ENCODE measurements around the gene SINHCAF.

The SINHCAF gene

DNA sequence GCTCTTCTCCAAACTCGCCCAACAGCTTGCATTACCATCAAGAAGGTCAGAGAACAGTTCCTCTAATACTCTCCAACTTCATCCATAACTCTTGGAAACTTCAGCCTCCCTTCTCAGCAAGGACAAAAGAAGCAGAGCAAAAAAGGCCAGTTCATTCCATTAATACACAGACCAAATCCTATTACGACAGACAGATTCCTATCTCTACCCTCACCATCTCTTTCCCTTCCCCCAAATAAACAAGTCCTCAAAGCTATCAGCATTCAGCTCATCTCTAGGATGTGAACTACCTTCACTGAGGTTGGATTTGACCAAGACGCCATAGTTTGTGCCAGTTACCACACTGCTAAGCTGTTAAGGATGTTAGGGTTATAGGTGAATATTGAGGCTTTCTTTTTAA, 25.2 kb downstream of the SINHCAF start:
- peaks cover 37% of the 10 kb centered on the region for H3K4me1 Mint-ChIP-seq
- H3K36me3 Mint-ChIP-seq (ENCODE audit: low read depth), result peaks cover 99% of the 10 kb centered on the region
- TF ChIP-seq, protein P1, sequence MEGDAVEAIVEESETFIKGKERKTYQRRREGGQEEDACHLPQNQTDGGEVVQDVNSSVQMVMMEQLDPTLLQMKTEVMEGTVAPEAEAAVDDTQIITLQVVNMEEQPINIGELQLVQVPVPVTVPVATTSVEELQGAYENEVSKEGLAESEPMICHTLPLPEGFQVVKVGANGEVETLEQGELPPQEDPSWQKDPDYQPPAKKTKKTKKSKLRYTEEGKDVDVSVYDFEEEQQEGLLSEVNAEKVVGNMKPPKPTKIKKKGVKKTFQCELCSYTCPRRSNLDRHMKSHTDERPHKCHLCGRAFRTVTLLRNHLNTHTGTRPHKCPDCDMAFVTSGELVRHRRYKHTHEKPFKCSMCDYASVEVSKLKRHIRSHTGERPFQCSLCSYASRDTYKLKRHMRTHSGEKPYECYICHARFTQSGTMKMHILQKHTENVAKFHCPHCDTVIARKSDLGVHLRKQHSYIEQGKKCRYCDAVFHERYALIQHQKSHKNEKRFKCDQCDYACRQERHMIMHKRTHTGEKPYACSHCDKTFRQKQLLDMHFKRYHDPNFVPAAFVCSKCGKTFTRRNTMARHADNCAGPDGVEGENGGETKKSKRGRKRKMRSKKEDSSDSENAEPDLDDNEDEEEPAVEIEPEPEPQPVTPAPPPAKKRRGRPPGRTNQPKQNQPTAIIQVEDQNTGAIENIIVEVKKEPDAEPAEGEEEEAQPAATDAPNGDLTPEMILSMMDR (IDR thresholded peaks at IDR 0.05), result no peak
- no peak overlapping the region for H3K4me3 Mint-ChIP-seq
- peaks cover 10% of the 10 kb centered on the region for H3K9me3 Mint-ChIP-seq
- H3K27me3 Mint-ChIP-seq (ENCODE audit: low read depth, poor library complexity), result no peaks in the 10 kb centered on the region
- no peak for DNase-seq
- peak overlapping the region; percentile 11 for H3K27ac Mint-ChIP-seq

DNA sequence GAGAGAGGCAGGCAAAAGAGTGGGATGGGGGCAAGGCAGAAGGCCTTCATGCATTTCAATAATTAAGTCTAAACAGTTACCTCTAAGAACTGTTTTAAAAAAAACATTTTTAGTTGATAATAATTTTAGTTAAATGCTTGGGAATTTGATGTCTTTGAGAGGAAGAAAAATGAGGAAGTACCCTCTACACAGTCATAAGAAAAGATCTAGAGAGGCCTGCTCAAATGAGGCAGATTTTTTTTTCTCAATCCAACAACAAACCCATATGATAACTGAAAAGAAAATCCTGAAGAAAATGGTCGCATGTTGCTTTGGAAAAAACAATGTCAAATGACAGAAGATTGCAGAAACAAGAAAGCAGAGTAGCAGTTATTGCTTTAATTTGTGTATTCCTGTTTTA, 25.6 kb downstream of the SINHCAF start:
- TF ChIP-seq, protein P1 (IDR thresholded peaks at IDR 0.05), result no peak
- H3K4me1 Mint-ChIP-seq, result peaks cover 36% of the 10 kb centered on the region
- no peaks in the 10 kb centered on the region for H3K27me3 Mint-ChIP-seq (ENCODE audit: low read depth, poor library complexity)
- H3K27ac Mint-ChIP-seq, result no peak overlapping the region
- no peak for DNase-seq
- H3K9me3 Mint-ChIP-seq, result peaks cover 10% of the 10 kb centered on the region
- H3K4me3 Mint-ChIP-seq, result no peak overlapping the region
- H3K36me3 Mint-ChIP-seq (ENCODE audit: low read depth), result peaks cover 100% of the 10 kb centered on the region

DNA sequence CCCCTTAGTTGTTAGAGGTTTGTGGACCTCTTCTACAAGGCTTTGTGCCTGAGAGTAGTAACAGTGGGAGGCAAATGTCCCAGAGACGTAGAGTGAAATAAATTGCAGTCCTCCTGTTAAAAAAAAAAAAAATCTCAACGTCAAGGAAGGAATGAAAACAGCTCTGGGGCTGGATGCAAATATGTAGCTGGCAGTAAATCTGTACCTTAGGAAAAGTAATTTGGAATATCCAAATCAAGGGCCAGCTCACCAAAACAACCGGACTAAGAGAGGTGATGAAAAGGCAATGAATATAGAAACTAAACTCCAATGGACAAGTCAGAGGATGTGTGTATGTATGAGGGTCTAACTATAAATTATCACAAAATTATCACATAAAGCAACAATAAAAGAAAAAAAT, 27.0 kb downstream of the SINHCAF start:
- H3K4me3 Mint-ChIP-seq, result no peak overlapping the region
- DNase-seq, result no peak
- TF ChIP-seq, protein P1 (IDR thresholded peaks at IDR 0.05), result no peak
- H3K27me3 Mint-ChIP-seq (ENCODE audit: low read depth, poor library complexity), result no peaks in the 10 kb centered on the region
- peak overlapping the region; percentile 85 for H3K27ac Mint-ChIP-seq
- peaks cover 28% of the 10 kb centered on the region for H3K4me1 Mint-ChIP-seq
- peaks cover 10% of the 10 kb centered on the region for H3K9me3 Mint-ChIP-seq
- H3K36me3 Mint-ChIP-seq (ENCODE audit: low read depth), result peaks cover 100% of the 10 kb centered on the region

DNA sequence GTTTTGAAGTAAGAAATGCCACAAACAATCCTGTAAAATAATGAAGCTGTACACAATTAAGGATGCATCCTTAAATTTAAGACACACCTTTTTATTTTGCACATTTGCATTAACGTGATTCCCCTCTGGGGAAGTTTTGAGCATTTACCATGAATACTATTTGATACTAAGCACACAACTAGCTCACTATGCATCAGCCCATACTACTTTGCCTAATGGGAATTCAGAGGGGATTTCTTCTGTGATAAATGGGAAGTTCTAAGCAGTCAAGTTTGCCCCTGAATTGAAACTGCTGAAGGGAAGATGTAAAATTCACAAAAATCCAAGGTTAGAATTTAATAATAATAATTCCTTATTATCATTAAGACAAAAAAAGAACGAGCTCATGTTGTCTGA, 27.4 kb downstream of the SINHCAF start:
- no peak for DNase-seq
- no peak overlapping the region for H3K27ac Mint-ChIP-seq
- TF ChIP-seq, protein P1 (IDR thresholded peaks at IDR 0.05), result no peak
- H3K36me3 Mint-ChIP-seq (ENCODE audit: low read depth), result peaks cover 100% of the 10 kb centered on the region
- H3K4me1 Mint-ChIP-seq, result peaks cover 26% of the 10 kb centered on the region
- H3K9me3 Mint-ChIP-seq, result peaks cover 10% of the 10 kb centered on the region
- H3K27me3 Mint-ChIP-seq (ENCODE audit: low read depth, poor library complexity), result no peaks in the 10 kb centered on the region
- H3K4me3 Mint-ChIP-seq, result no peak overlapping the region

DNA sequence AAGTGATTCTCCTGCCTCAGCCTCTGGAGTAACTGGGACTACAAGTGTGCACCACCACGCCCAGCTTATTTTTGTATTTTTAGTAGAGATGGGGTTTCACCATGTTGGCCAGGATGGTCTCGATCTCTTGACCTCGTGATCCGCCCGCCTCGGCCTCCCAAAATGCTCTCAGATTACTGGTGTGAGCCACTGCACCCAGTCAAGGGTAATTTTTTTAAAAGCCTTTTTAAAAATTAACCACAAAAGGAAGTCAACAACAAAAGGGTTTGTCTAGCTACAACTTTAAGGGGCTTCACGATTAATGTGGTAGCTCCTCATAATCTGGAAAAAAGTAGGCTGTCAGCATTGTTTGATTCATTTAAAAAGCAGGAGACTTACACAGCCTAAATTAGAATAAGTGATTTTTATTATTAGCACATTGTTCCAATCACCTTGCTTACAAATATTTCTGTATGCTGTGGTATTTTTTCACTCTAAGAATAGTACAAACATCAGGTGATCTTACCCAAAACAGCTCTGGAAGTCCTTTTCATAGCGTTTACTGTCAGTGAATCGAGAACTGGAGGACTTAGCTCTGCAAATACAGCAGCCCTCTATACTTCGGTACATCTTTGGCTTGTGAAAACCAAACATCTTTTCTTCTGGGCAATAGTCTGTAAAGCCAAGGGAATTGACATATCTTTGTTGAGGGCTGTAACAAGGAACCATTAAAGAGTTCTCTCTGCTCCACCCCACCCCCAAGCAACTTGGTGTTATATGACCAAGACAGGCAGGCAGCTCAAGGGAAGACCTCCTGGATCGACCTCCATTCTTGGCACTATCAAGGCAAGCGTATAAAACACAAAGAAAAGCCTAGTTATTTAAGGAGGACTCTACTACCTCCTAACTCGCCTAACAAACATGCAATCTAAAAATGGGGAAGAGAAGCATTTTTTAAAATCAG, 28.1 kb downstream of the SINHCAF start:
- peak overlapping the region; percentile 85 for H3K27ac Mint-ChIP-seq
- DNase-seq, result no peak
- H3K4me3 Mint-ChIP-seq, result no peak overlapping the region
- TF ChIP-seq, protein P1 (IDR thresholded peaks at IDR 0.05), result no peak
- peaks cover 10% of the 10 kb centered on the region for H3K9me3 Mint-ChIP-seq
- H3K27me3 Mint-ChIP-seq (ENCODE audit: low read depth, poor library complexity), result no peaks in the 10 kb centered on the region
- H3K4me1 Mint-ChIP-seq, result peaks cover 19% of the 10 kb centered on the region
- H3K36me3 Mint-ChIP-seq (ENCODE audit: low read depth), result peaks cover 100% of the 10 kb centered on the region

DNA sequence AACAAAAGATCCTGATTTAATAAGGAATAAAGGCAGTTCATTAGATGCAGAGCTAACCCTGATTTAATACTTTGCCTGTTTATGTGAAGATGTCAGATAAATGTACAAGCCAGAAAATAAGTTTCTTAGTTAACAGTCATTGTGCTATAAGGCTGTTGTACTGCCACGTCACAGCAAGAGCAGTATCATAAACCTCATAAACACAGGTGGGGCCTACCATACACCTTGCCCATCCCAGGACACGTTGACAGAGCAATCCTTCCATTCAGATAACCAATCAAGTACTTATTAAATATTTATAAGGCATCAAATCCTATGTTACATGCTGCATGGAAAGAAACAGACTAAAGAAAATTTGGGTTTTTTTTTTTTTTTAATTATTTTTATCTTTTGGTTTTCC, 36.5 kb downstream of the SINHCAF start:
- H3K27me3 Mint-ChIP-seq (ENCODE audit: low read depth, poor library complexity), result peaks cover 4% of the 10 kb centered on the region
- TF ChIP-seq, protein P1 (IDR thresholded peaks at IDR 0.05), result no peak
- H3K36me3 Mint-ChIP-seq (ENCODE audit: low read depth), result peaks cover 94% of the 10 kb centered on the region
- no peak overlapping the region for H3K27ac Mint-ChIP-seq
- no peak overlapping the region for H3K4me3 Mint-ChIP-seq
- no peak for DNase-seq
- peaks cover 16% of the 10 kb centered on the region for H3K9me3 Mint-ChIP-seq
- no peaks in the 10 kb centered on the region for H3K4me1 Mint-ChIP-seq
